Tibial artery (tissue), 4 donors: ENCODE results near the gene GFER.

Source experiments
- DNase-seq, 2 donors: peaks; one replicate each; pipeline ENCODE4 v3.0.0-alpha.2; 2019
- H3K27ac ChIP-seq, 2 donors: fragments of 200-600 bp; sonication (generic) in 1 of 2; 1 replicate in 1 of 2; 2 replicates in 1 of 2; pipeline ENCODE4 v1.5.1; 2018 to 2019; ENCODE audit warnings: mild to moderate bottlenecking in 1 of 2
- H3K27me3 ChIP-seq, 2 donors: fragments of 200-600 bp; sonication (generic) in 1 of 2; one replicate each; pipeline versions ENCODE4 v1.5.1 to v1.6.0; 2016 to 2019
- H3K36me3 ChIP-seq, 3 donors: fragments of 200-600 bp; sonication (generic) in 2 of 3; one replicate each; pipeline ENCODE4 v1.5.1; 2016 to 2019; ENCODE audit warnings: mild to moderate bottlenecking in 2 of 3
- H3K4me1 ChIP-seq, 4 donors: fragments of 200-600 bp; sonication (generic) in 2 of 4; 1 replicate in 3 of 4; 2 replicates in 1 of 4; pipeline ENCODE4 v1.5.1; 2016 to 2019
- H3K4me3 ChIP-seq, 2 donors: fragments of 200-600 bp; sonication (generic) in 1 of 2; 1 replicate in 1 of 2; 2 replicates in 1 of 2; pipeline ENCODE4 v1.5.1; 2018 to 2019; ENCODE audit warnings: mild to moderate bottlenecking in 2 of 2
- H3K9me3 ChIP-seq, 3 donors: fragments of 200-600 bp; sonication (generic) in 1 of 3; one replicate each; pipeline ENCODE4 v1.5.1; 2016 to 2019
- CTCF ChIP-seq, 2 experiments: fragments of 200-600 bp in 1 of 2; fragments of 450-650 bp in 1 of 2; IDR thresholded peaks; one replicate each; pipeline ENCODE4 v1.5.1; 2017 to 2019; ENCODE audit warnings: antibody characterized with exemption in 2 of 2, mild to moderate bottlenecking in 1 of 2, moderate library complexity in 1 of 2
- intact Hi-C: fragments of 100-400 bp; cut with DNase I; formaldehyde crosslinking; loops from one replicate; pipeline ENCODE4 v1.15.0; 2023; ENCODE audit warnings: low total_unique reads

Gene GFER

GRCh38 chr16:1982991-1983543, 926 bp upstream of the GFER start:
- no peak for TF ChIP-seq CTCF (IDR thresholded peaks at IDR 0.05)
- Histone ChIP-seq H3K4me3 (peak overlapping the region; percentile 80 to 88), H3K36me3 (peaks cover 18 to 36% (median 21%) of the 10 kb centered on the region in 3 donors), H3K9me3 (no peaks in the 10 kb centered on the region), H3K27ac (peak overlapping the region; percentile 64 to 80), H3K4me1 (peaks cover 8 to 52% (median 26%) of the 10 kb centered on the region in 4 donors), H3K27me3 (peaks cover 0 to 38% of the 10 kb centered on the region in 2 donors)
- DNase-seq, result no peak
- intact Hi-C loops, result no loop called here

- H3K4me3 ChIP-seq, result peak overlapping the region; percentile 80 to 88
- no peak for TF ChIP-seq CTCF (IDR thresholded peaks at IDR 0.05)
- H3K4me1 ChIP-seq, result peaks cover 8 to 45% (median 21%) of the 10 kb centered on the region in 4 donors
- intact Hi-C loops, result no loop called here
- peak overlapping the region; percentile 64 to 80 for H3K27ac ChIP-seq
- H3K27me3 ChIP-seq, result peaks cover 0 to 37% of the 10 kb centered on the region in 2 donors
- H3K36me3 ChIP-seq, result peaks cover 11 to 23% (median 11%) of the 10 kb centered on the region in 3 donors
- no peaks in the 10 kb centered on the region for H3K9me3 ChIP-seq
- DNase-seq, result no peak
These were observed 593 bp downstream of the GFER start for GRCh38 chr16:1984347-1985225.

GRCh38 chr16:1985466-1986150, 1.6 kb downstream of the GFER start:
- peaks cover 0 to 37% of the 10 kb centered on the region in 2 donors for H3K27me3 ChIP-seq
- TF ChIP-seq CTCF (IDR thresholded peaks at IDR 0.05), result no peak
- intact Hi-C loops, result no loop called here
- DNase-seq, result no peak
- peaks cover 8 to 48% (median 25%) of the 10 kb centered on the region in 4 donors for H3K4me1 ChIP-seq
- H3K4me3 ChIP-seq, result no peak overlapping the region
- peaks cover 11 to 23% (median 11%) of the 10 kb centered on the region in 3 donors for H3K36me3 ChIP-seq
- no peak overlapping the region for H3K27ac ChIP-seq
- H3K9me3 ChIP-seq, result no peaks in the 10 kb centered on the region

- TF ChIP-seq CTCF (IDR thresholded peaks at IDR 0.05), result no peak
- peaks cover 11 to 23% (median 11%) of the 10 kb centered on the region in 3 donors for H3K36me3 ChIP-seq
- no peak overlapping the region for H3K27ac ChIP-seq
- H3K4me1 ChIP-seq, result peaks cover 8 to 55% (median 40%) of the 10 kb centered on the region in 4 donors
- H3K27me3 ChIP-seq, result peaks cover 3 to 38% of the 10 kb centered on the region in 2 donors
- no peak overlapping the region for H3K4me3 ChIP-seq
- intact Hi-C loops, result no loop called here
- DNase-seq, result no peak
- no peaks in the 10 kb centered on the region for H3K9me3 ChIP-seq
These were observed 3.2 kb downstream of the GFER start for GRCh38 chr16:1987198-1987597.

- Histone ChIP-seq H3K9me3 (no peaks in the 10 kb centered on the region), H3K4me1 (peaks cover 0 to 50% (median 40%) of the 10 kb centered on the region in 4 donors), H3K27me3 (peaks cover 3 to 48% of the 10 kb centered on the region in 2 donors), H3K4me3 (no peak within 1 kb of the TSS), H3K27ac (no peak within 1 kb of the TSS), H3K36me3 (peaks cover 11 to 23% (median 11%) of the 10 kb centered on the region in 3 donors)
- TF ChIP-seq CTCF (IDR thresholded peaks at IDR 0.05), result no peak
- intact Hi-C loops, result no loop called here
- DNase-seq, result no peak
These were observed 5.5 kb downstream of the GFER start, which contains the start of gene SYNGR3 for GRCh38 chr16:1989209-1990100. Gene SYNGR3, plus strand, starts transcription at chr16:1989970. Its CDS starts 133 bp downstream, at chr16:1990103.
